Ectodermal cell (in vitro differentiated cells): ENCODE results near the gene TEX29.

Experiments
- H3K27ac ChIP-seq: 2 replicates; pipeline ENCODE4 v1.7.0; 2013; ENCODE audit warnings: mild to moderate bottlenecking, low read depth, low read length; ENCODE audit not compliant: insufficient read depth, poor library complexity, severe bottlenecking
- H3K27me3 ChIP-seq: 2 replicates; pipeline ENCODE4 v1.7.0; 2013; ENCODE audit warnings: mild to moderate bottlenecking, low read length; ENCODE audit not compliant: insufficient read depth, control insufficient read depth, poor library complexity, severe bottlenecking
- H3K36me3 ChIP-seq: one replicate; pipeline ENCODE4 v1.7.0; 2013; ENCODE audit warnings: low read length; ENCODE audit not compliant: control insufficient read depth, insufficient read depth
- H3K4me1 ChIP-seq: one replicate; pipeline ENCODE4 v1.7.0; 2013; ENCODE audit warnings: low read length; ENCODE audit not compliant: control insufficient read depth, insufficient read depth
- H3K4me3 ChIP-seq: 2 replicates; pipeline ENCODE4 v1.7.0; 2013; ENCODE audit warnings: low read depth, low read length, control low read depth; ENCODE audit not compliant: insufficient read depth
- H3K9me3 ChIP-seq: 2 replicates; pipeline ENCODE4 v1.7.0; 2013; ENCODE audit warnings: mild to moderate bottlenecking, low read length, moderate library complexity; ENCODE audit not compliant: control insufficient read depth
- WGBS, 2 experiments: methylation state at CpG; one replicate each; pipeline ENCODE4 v1.1.7; 2013; ENCODE audit warnings: missing lambda C conversion rate in 2 of 2; 5-methylcytosine and 5-hydroxymethylcytosine counted together

Gene TEX29

GRCh38 chr13:111392486-111392885 is 72.0 kb downstream of the TEX29 start:
- H3K9me3 ChIP-seq = no peaks in the 10 kb centered on the region
- no peaks in the 10 kb centered on the region for H3K27me3 ChIP-seq
- H3K27ac ChIP-seq = no peak overlapping the region
- no peaks in the 10 kb centered on the region for H3K36me3 ChIP-seq
- 92% methylated on average over 9 of the region's 9 CpGs for WGBS, 2 experiments
- no peak overlapping the region for H3K4me3 ChIP-seq
- H3K4me1 ChIP-seq = no peaks in the 10 kb centered on the region

GRCh38 chr13:111393221-111393790 is 72.9 kb downstream of the TEX29 start:
- WGBS, 2 experiments = 85 to 89% methylated on average over 8 of the region's 8 CpGs
- Histone ChIP-seq H3K4me1 (no peaks in the 10 kb centered on the region), H3K27me3 (no peaks in the 10 kb centered on the region), H3K9me3 (no peaks in the 10 kb centered on the region), H3K27ac (no peak overlapping the region), H3K4me3 (no peak overlapping the region), H3K36me3 (no peaks in the 10 kb centered on the region)
